Stimulated activated CD8-positive, alpha-beta memory T cell treated with anti-CD3 and anti-CD28 coated beads, Interleukin-12 subunit alpha, Interleukin-12 subunit beta, amount 100 ng/mL, for 24 hours (primary cell): ENCODE data around the gene TKFC.
"Not testable (repeated sequence)": the region's sequence is repeated elsewhere in the genome, so short reads cannot be mapped to it uniquely, and the experiment has no call there.

Source experiments
- DNase-seq: peaks from one replicate; pipeline ENCODE4 v3.0.0-alpha.2; 2020; ENCODE audit errors: extremely low read depth

Gene TKFC

GRCh38 chr11:61369372-61370348, 36.6 kb downstream of the TKFC start:
- DNase-seq = no peak

DNA sequence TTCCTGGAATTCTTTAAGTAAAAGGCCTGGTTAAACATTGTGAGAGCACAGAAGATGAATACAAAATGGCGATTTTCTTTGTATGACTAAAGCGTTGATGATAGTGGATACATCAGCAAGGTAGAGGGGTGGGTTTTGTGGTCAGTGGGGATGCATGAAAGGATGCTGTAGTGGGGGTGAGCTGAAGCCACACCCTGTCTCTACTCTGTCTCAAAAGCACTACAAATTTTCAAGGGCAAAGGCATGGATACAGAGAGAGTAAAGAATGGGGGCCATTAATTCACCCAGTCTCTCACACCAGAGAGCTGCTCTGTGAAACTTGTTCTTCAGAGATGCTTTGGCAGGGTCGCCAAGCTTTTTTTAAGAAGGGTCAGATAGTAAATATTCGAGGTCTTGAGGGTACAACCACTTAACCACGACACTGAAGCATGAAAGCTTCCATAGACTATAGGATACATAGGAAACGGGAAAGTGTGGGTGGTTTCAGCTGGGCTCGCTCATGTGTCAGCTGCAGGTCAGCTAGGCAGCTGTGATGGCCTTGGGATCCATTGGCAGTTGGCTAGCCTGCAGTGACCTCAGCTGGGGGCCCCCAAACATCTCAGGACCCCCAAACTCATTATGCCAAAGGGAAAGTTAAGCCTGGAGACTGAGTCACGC, 37.4 kb downstream of the TKFC start:
- no peak for DNase-seq

DNA sequence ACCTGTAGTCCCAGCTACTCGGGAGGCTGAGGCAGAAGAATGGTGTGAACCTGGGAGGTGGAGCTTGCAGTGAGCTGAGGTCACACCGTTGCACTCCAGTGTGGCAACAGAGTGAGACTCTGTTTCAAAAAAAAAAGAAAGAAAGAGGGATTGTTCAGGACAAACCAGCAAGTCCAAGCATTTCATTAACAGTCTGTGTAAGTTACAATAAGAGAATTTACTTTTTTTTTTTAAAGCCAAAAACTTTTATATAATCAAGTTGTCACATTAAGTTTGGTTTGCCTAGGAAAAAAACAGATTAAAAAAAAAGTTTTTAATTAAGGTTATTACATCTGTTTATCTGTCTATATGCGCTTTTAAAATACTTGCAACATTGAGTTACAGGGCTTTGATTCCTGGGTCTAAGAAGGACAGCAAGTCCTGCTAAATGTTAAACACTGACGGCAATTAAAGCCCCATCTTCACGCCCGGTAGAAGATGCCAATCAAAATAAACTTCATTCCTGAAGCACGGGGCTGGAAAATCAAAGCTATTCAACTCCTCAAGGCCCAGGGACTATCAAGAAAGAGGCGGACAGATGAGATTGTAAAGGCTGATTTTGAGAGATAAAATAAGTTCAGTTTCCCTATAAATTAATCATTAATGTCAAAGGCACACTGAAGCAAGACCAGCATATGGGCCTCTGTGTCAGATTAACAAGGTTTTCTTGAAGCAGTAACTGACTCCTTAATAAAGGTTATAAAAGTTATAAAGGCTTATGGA, 39.8 kb downstream of the TKFC start:
- no peak for DNase-seq

DNA sequence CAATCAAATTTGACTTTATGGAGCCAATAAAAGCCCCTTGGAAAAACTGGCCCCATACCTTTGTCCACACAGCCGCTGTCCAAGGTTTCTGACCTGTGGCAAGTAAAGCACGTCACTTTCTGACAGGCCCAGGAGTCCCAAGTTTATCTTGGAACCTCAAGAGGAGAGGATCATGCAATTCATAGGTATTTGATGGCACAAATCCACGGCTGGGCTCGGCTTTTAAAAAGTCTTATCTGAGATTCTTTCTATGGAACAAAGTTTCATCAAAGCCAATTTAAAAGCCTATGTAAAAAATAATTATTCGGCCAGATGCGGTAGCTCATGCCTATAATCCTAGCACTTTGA, 42.7 kb downstream of the TKFC start:
- DNase-seq = no peak

DNA sequence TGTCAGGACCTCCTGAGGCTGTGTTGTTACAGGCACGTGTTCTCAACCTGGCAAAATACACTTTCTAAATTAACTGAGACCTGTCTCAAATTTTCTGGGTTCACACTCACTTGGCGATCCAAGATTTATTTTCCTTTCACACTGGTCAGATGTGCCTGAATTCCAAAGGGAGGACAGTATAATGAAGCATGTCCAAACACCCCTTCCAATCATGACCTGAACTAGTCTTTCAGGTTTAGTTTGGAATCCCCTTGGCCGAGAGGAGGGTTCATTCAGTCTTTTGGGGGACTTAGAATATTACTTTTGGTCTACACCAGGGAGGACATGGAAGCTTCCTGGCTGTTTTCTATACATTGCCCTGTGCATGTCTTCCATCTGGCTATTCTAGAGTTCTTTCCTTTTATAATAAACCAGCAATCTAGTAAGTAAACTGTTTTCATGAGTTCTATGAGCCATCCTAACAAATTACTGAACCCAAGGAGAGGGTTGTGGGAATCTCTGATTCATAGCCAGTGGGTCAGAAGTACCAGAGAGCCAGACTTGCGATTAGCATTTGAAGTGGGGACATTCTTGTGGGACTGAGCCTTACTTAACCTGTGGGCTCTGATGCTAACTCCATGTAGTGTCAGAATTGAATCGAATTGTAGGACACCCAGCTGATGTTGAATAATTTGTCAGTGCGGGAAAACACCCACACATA, 44.6 kb downstream of the TKFC start:
- DNase-seq = no peak

DNA sequence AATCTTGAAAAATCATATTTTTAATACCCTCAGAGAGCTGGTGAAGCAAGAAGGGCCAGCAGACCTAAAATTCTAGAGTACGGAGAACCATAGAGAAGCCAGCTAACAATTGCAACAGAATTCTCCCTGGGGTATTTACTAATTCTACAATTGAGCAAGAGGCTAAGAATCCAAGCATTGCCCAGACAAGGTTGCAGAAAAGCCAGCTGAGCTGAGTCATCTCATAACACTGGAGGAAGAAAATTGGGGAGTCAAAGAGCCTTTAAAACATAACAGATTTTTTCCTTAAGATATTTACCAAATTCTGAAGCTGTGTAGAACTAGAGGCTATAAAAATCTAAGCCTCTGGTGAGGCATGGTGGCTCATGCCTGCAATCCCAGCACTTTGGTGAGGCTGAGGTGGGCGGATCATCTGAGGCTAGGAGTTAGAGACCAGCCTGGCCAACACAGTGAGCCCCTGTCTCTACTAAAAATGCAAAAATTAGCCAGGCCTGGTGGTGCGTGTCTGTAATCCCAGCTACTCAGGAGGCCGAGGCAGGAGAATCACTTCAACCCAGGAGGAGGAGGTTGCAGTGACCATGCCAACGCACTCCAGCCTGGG, 45.8 kb downstream of the TKFC start:
- DNase-seq = no peak

DNA sequence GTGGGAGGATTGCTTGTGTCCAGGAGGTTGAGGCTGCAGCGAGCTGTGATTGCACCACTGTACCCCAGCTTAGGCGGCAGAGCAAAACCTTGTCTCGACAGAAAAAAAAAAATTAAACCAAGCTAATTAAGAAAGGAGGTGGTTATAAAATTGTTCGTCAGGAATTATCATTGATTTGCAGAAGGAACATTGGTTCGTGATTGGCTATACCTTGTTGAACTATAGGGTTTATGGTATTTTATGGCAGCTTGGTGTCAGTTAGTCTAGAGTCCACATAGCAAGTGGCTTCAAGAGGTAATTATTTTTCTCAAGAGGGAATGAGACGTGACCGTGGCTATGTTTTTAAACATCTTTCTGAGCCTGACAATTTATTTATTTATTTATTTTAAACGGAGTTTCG, 47.9 kb downstream of the TKFC start:
- no peak for DNase-seq

GRCh38 chr11:61383859-61384258, 50.8 kb downstream of the TKFC start:
- not testable (repeated sequence) for DNase-seq

DNA sequence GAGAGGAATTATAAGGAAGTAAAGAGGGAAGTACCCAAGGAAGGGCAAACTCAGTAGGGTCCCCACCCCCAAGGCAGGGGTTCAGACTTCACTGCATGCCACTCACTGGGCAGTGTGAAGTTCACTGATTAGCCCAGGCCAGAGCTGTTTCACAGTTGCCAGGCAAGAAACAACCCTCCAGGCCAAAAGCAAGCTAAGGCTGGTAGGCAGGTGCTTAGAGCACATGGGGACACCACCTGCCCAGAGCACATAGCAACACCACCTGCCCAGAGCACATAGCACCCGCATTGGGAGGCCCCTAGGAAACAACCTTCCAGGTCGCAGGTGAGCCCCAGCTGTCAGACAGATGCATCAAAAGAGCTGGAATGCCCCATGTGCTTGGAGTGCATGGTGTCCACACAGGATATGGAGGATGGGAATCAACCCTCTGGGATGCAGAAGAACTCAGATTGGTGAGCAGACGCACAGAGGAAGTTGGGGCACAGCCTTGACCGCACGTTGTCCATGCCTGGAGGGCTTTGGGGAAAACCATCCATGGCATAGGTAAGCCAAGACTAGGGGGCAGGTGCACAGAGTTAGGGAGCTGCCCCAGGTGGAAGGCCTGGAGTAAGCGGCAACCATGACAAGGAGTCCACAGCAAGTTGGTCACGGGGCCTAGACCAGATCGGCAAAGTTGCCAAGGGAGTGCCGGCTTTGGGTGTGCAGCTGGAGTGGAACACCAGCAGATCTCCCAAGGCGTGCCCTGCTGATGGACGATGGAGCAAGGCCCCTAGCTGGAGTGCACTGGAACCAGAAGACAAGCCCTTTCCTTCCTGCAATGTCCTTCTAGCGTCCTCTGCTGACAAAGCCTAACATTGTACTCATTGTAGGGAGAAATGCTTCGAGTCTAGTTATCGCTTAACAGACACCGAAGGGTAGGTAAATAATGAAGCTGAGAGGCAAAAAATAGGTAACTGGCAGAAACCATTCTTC, 51.5 kb downstream of the TKFC start:
- DNase-seq = no peak

DNA sequence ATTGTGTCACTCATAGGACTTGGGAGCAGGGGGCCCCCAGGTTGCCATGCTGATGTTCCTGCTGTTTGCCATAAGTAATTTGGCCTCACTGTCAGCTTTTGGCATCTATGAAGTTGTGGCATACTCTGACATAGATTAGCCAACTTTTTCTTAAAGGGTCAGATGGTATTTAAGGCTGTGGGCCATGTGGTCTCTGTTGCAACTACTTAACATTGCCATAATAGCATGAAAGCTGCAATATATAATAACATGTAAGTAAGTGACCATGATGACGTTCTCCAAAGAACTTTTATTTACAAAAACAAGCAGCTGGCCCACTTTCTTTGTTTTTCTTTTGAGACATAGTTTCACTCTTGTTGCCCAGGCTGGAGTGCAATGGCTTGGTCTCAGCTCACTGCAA, 57.1 kb downstream of the TKFC start:
- no peak for DNase-seq

DNA sequence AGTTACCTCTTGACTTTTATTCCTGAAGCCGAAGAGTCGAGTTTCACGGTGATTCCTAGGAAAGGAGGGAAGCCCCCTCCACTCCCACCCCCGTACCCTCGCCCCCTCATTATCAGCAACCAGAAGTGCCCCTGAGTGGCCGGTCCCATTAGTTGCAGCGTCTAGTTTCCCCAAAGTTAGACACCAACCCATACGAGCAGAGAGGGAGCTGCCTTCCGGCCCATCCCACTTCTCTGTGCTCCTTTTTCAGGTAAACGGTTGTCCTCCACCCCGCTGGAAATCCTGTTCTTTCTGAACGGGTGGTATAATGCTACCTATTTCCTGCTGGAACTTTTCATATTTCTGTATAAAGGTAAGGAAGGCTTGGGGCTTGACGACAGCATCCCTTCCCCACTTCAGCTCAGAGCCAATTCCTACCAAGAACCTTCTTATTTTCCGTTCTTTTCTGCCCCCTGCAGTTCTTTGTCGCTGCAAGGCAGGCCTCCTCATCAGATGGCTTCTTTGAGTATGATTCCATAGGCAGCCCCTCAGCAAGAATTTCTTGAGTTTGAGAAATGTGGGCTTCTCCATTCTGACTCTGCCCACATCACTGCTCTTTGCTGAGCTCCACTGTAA, 60.1 kb downstream of the TKFC start:
- DNase-seq = no peak
